IPS-18c (cell line): ENCODE data around the gene HBZ.
"Not testable (repeated sequence)": the region's sequence is repeated elsewhere in the genome, so short reads cannot be mapped to it uniquely, and the experiment has no call there.

Experiments
- H3K4me3 ChIP-seq: 2 replicates; pipeline ENCODE4 v1.7.0; 2013; ENCODE audit warnings: low read depth, mild to moderate bottlenecking, low read length, moderate library complexity; ENCODE audit not compliant: insufficient read depth
- H3K9me3 ChIP-seq: one replicate; pipeline ENCODE4 v1.6.1; 2013; ENCODE audit warnings: mild to moderate bottlenecking, low read length, moderate library complexity; ENCODE audit not compliant: control insufficient read depth, insufficient read depth

The HBZ gene

GRCh38 chr16:125011-125410, 27.4 kb upstream of the HBZ start:
- H3K9me3 ChIP-seq, result peaks cover 3% of the 10 kb centered on the region
- no peak overlapping the region for H3K4me3 ChIP-seq

- Histone ChIP-seq H3K4me3 (no peak overlapping the region), H3K9me3 (peaks cover 3% of the 10 kb centered on the region)
Measured at GRCh38 chr16:129075-129474, 23.4 kb upstream of the HBZ start.

GRCh38 chr16:130533-131173, 21.8 kb upstream of the HBZ start:
- peaks cover 3% of the 10 kb centered on the region for H3K9me3 ChIP-seq
- no peak overlapping the region for H3K4me3 ChIP-seq

- Histone ChIP-seq H3K9me3 (peaks cover 3% of the 10 kb centered on the region), H3K4me3 (no peak overlapping the region)
Measured at GRCh38 chr16:132120-132519, 20.3 kb upstream of the HBZ start.

GRCh38 chr16:133716-134115, 18.7 kb upstream of the HBZ start:
- Histone ChIP-seq H3K9me3 (no peaks in the 10 kb centered on the region), H3K4me3 (no peak overlapping the region)

- no peaks in the 10 kb centered on the region for H3K9me3 ChIP-seq
- peak overlapping the region; percentile 68 for H3K4me3 ChIP-seq
Measured at GRCh38 chr16:138049-138417, 14.4 kb upstream of the HBZ start.

- no peaks in the 10 kb centered on the region for H3K9me3 ChIP-seq
Measured at GRCh38 chr16:140175-140857, 12.1 kb upstream of the HBZ start.

GRCh38 chr16:142405-142967, 10.0 kb upstream of the HBZ start:
- Histone ChIP-seq H3K9me3 (no peaks in the 10 kb centered on the region), H3K4me3 (no peak overlapping the region)

More at GRCh38 chr16:140175-140857, 12.1 kb upstream of the HBZ start:
- no peak overlapping the region for H3K4me3 ChIP-seq

- no peak overlapping the region for H3K4me3 ChIP-seq
- H3K9me3 ChIP-seq, result no peaks in the 10 kb centered on the region
Measured at GRCh38 chr16:143047-143446, 9.4 kb upstream of the HBZ start.

GRCh38 chr16:143456-143855, 9.0 kb upstream of the HBZ start:
- H3K9me3 ChIP-seq, result no peaks in the 10 kb centered on the region
- H3K4me3 ChIP-seq, result no peak overlapping the region

- H3K9me3 ChIP-seq, result no peaks in the 10 kb centered on the region
- H3K4me3 ChIP-seq, result no peak overlapping the region
Measured at GRCh38 chr16:144797-145252, 7.6 kb upstream of the HBZ start.

GRCh38 chr16:146646-147045, 5.8 kb upstream of the HBZ start:
- no peak overlapping the region for H3K4me3 ChIP-seq

GRCh38 chr16:149024-149660, 3.3 kb upstream of the HBZ start:
- no peak overlapping the region for H3K4me3 ChIP-seq

More at GRCh38 chr16:146646-147045, 5.8 kb upstream of the HBZ start:
- H3K9me3 ChIP-seq, result no peaks in the 10 kb centered on the region

GRCh38 chr16:153129-153521, 681 bp downstream of the HBZ start:
- H3K4me3 ChIP-seq, H3K9me3 ChIP-seq: not testable (repeated sequence)

More at GRCh38 chr16:149024-149660, 3.3 kb upstream of the HBZ start:
- no peaks in the 10 kb centered on the region for H3K9me3 ChIP-seq

GRCh38 chr16:153550-154216, 1.2 kb downstream of the HBZ start:
- H3K9me3 ChIP-seq, H3K4me3 ChIP-seq: not testable (repeated sequence)

- Histone ChIP-seq H3K9me3 (no peaks in the 10 kb centered on the region), H3K4me3 (peak overlapping the region; percentile 62)
Measured at GRCh38 chr16:154217-155030, 2.0 kb downstream of the HBZ start.

GRCh38 chr16:155031-155398, 2.6 kb downstream of the HBZ start:
- H3K9me3 ChIP-seq, result no peaks in the 10 kb centered on the region
- H3K4me3 ChIP-seq, result peak overlapping the region; percentile 62; the same call in 1 of the 2 replicates
